GM12892 (cell line): Measurements from ENCODE around the gene CEP57L1.

ENCODE experiments used
- POLR2A ChIP-seq: IDR thresholded peaks from 2 replicates; pipeline ENCODE4 v1.6.1; 2011; ENCODE audit warnings: low read depth, low read length, control low read depth
- TAF1 ChIP-seq: IDR thresholded peaks from 2 replicates; pipeline ENCODE4 v1.6.1; 2011; ENCODE audit warnings: low read depth, mild to moderate bottlenecking, control low read depth, low read length, borderline replicate concordance

DNA sequence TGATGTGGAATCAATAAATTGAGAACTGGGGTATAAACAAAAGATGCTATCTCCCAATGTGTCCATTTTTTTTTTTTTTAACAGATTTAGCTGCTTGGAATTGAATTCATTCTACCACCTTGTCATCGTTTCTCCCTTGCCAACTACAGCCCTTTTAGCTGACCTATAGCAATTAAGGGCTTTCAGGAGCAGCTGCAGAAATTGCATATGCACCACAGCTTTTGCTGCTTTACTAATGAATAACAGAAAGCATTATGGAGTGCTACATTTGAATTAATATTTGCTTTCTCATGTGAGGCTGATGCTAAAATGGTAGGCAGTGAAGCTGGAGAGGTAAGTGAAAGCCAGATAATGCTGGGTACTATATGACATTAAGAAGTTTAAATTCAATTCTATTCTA, 6.3 kb upstream of the CEP57L1 start:
- no peak for TF ChIP-seq POLR2A
- TF ChIP-seq TAF1, result no peak
